Aorta (tissue), 5 donors: ENCODE data around the gene MAP3K4. TPM values are rescaled to one million over a fixed set of nuclear protein-coding genes. Genes with fewer than 3 reads are reported as not detected.
A peak's percentile ranks its signal among the peaks of the same experiment; 100 is the strongest.

ENCODE experiments used
- ATAC-seq: fragments of 200-7000 bp; cut with Tn5 transposase; one replicate; pipeline ENCODE4 v1.9.1; 2022; ENCODE audit warnings: moderate library complexity; ENCODE audit not compliant: low FRiP score
- DNase-seq, 2 donors: peaks; one replicate each; pipeline ENCODE4 v3.0.0-alpha.2; 2020
- H3K27ac ChIP-seq, 2 donors: one replicate each; pipeline ENCODE4 v1.5.1; 2013; ENCODE audit warnings: low read length in 2 of 2, mild to moderate bottlenecking in 2 of 2, moderate library complexity in 2 of 2, control low read depth in 1 of 2, inconsistent platforms in 1 of 2, low read depth in 1 of 2
- H3K27me3 ChIP-seq, 2 donors: one replicate each; pipeline ENCODE4 v1.6.1; 2013; ENCODE audit warnings: control low read depth in 1 of 2, low read length in 1 of 2, mild to moderate bottlenecking in 1 of 2, moderate library complexity in 1 of 2; ENCODE audit not compliant: insufficient read depth in 2 of 2, control insufficient read depth in 1 of 2
- H3K36me3 ChIP-seq, 2 donors: one replicate each; pipeline ENCODE4 v1.6.1; 2013; ENCODE audit warnings: control low read depth in 1 of 2, low read length in 1 of 2, mild to moderate bottlenecking in 1 of 2; ENCODE audit not compliant: insufficient read depth in 2 of 2, control insufficient read depth in 1 of 2
- H3K4me1 ChIP-seq, 2 donors: one replicate each; pipeline ENCODE4 v1.6.1; 2013; ENCODE audit warnings: low read length in 2 of 2, control low read depth in 1 of 2, mild to moderate bottlenecking in 1 of 2, moderate library complexity in 1 of 2; ENCODE audit not compliant: insufficient read depth in 2 of 2, control insufficient read depth in 1 of 2
- H3K4me3 ChIP-seq, 2 donors: one replicate each; pipeline ENCODE4 v1.5.1; 2013; ENCODE audit warnings: low read length in 2 of 2, control low read depth in 1 of 2, mild to moderate bottlenecking in 1 of 2
- H3K9me3 ChIP-seq: one replicate; pipeline ENCODE4 v1.6.1; 2013; ENCODE audit warnings: mild to moderate bottlenecking, low read length; ENCODE audit not compliant: control insufficient read depth
- WGBS, 2 donors: extraction: QIAGEN DNeasy Blood & Tissue Kit; methylation state at CpG; one replicate each; pipeline ENCODE4 v1.1.7; 2013; 5-methylcytosine and 5-hydroxymethylcytosine counted together
- intact Hi-C, 2 donors: fragments of 100-400 bp; cut with DNase I; formaldehyde crosslinking; loops; one replicate each; pipeline versions ENCODE4 v1.14.2 to v1.15.0; 2022
- long read RNA-seq, 2 donors: library from polyadenylated mRNA; unstranded; transcript quantifications; one replicate each; pipeline ENCODE4 v2.0.0, GENCODE V29; 2020 to 2021
- polyA plus RNA-seq, 2 donors: library from polyadenylated mRNA; stranded (reverse); fragments of 200-250 nt; gene quantifications; one replicate each; pipeline ENCODE4 v1.2.3, GENCODE V29; 2013
- total RNA-seq, 2 donors: library from RNA; stranded (reverse); fragmentation: NEBNext Ultra II Directional; extraction: Animal tissue kit (Norgen Biotek cat#: 25700); gene quantifications; one replicate each; pipeline ENCODE4 v1.2.1, GENCODE V29; 2021
- donor health status: healthy with polysubstance abuse.
- donor health status: Bipolar disorder and iron deficiency.
- donor health status: DM: no; HTN: no; CAD: no.
- donor health status: DM: no; HTN: no; CAD: no.
- donor health status: DM: yes; HTN: yes; CAD: no.

Gene MAP3K4, protein sequence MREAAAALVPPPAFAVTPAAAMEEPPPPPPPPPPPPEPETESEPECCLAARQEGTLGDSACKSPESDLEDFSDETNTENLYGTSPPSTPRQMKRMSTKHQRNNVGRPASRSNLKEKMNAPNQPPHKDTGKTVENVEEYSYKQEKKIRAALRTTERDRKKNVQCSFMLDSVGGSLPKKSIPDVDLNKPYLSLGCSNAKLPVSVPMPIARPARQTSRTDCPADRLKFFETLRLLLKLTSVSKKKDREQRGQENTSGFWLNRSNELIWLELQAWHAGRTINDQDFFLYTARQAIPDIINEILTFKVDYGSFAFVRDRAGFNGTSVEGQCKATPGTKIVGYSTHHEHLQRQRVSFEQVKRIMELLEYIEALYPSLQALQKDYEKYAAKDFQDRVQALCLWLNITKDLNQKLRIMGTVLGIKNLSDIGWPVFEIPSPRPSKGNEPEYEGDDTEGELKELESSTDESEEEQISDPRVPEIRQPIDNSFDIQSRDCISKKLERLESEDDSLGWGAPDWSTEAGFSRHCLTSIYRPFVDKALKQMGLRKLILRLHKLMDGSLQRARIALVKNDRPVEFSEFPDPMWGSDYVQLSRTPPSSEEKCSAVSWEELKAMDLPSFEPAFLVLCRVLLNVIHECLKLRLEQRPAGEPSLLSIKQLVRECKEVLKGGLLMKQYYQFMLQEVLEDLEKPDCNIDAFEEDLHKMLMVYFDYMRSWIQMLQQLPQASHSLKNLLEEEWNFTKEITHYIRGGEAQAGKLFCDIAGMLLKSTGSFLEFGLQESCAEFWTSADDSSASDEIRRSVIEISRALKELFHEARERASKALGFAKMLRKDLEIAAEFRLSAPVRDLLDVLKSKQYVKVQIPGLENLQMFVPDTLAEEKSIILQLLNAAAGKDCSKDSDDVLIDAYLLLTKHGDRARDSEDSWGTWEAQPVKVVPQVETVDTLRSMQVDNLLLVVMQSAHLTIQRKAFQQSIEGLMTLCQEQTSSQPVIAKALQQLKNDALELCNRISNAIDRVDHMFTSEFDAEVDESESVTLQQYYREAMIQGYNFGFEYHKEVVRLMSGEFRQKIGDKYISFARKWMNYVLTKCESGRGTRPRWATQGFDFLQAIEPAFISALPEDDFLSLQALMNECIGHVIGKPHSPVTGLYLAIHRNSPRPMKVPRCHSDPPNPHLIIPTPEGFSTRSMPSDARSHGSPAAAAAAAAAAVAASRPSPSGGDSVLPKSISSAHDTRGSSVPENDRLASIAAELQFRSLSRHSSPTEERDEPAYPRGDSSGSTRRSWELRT (N-terminal part only)
- total RNA-seq (10 to 100 TPM; 39.7 to 63.7 TPM), polyA plus RNA-seq (10 to 100 TPM in 1 of 2 donors, 1 to 10 TPM in 1; 5.3 to 26.0 TPM)
- long read RNA-seq, donor 1, partial matches to known transcripts, result 2 of 5 reads
- long read RNA-seq, donor 1, other reads (novel, unspliced or antisense), result 3 of 5 reads
- long read RNA-seq, donor 2, partial matches to known transcripts, result 6 of 12 reads
- long read RNA-seq, donor 2, other reads (novel, unspliced or antisense), result 6 of 12 reads

DNA sequence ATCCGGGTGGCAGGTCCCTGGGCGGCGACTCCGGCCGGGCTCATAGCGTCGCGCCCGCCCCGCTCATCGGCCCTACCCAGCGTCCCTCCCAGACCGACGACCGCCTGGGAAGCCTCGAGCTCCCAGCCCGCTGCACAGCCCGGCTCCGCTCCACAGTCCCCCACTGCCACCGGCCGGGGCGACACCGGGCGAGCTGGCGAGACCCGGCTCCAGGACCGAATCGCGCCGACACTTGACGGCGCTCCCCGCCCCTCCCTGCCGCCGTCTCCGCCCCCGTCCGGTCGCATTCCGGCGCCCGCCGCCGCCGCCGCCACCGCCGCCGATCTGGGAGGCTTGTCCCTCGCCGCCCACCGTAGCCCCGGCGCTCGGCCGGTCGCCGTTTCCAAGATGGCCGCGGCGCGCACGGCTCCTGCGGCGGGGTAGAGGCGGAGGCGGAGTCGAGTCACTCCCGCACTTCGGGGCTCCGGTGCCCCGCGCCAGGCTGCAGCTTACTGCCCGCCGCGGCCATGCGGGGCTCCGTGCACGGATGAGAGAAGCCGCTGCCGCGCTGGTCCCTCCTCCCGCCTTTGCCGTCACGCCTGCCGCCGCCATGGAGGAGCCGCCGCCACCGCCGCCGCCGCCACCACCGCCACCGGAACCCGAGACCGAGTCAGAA is at the start of gene MAP3K4:
TSS of gene MAP3K4 (plus strand) at position 364 of the 655 bp plus-strand sequence. CDS start at position 527, 163 bp downstream.
- no peaks in the 10 kb centered on the region for H3K36me3 ChIP-seq
- whole genome bisulfite sequencing, 2 donors, result 0% methylated on average over 51 to 97 of the region's 97 CpGs
- intact Hi-C loops, result loop anchor here (2.0 to 5.0 kb wide), 3 partner anchors 44 to 381 kb away; no protein-coding TSS in a partner anchor

DNA sequence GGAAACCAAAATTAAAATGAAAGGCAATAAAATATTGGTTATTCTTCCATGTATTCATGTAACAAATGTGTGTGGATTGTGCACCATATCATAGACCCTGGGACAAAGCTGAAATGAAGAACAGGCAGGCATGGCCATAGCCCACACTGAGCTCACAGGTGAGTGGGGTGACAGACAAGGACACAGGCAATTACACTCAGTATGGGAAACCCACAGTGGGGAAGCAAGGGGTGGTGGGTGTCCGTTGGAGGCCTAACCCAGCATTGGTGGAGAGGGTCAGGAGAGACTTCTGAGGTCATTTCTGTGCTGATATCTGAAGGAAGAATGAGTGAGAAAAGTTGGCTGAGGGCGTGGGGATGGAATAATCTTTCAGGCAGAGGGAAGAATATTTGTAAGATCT is 47.6 kb upstream of the MAP3K4 start:
- no peaks in the 10 kb centered on the region for H3K27me3 ChIP-seq
- H3K36me3 ChIP-seq, result no peaks in the 10 kb centered on the region
- intact Hi-C loops, result no loop called here
- no peak overlapping the region for H3K27ac ChIP-seq
- H3K9me3 ChIP-seq, result no peaks in the 10 kb centered on the region
- H3K4me3 ChIP-seq, result no peak overlapping the region
- ATAC-seq (no peak), DNase-seq (no peak)
- 80 to 87% methylated on average over 2 of the region's 2 CpGs for WGBS, 2 donors
- H3K4me1 ChIP-seq, result no peaks in the 10 kb centered on the region

More for the DNA sequence above, at the start of gene MAP3K4:
- H3K9me3 ChIP-seq, result no peaks in the 10 kb centered on the region
- no peaks in the 10 kb centered on the region for H3K27me3 ChIP-seq
- H3K27ac ChIP-seq, result peak within 1 kb of the TSS; percentile 44 to 56
- DNase-seq (peak; percentile 89 to 96), ATAC-seq (peak; percentile 96)
- H3K4me3 ChIP-seq, result peak within 1 kb of the TSS; percentile 50 to 88
- H3K4me1 ChIP-seq, result peaks cover 0 to 4% of the 10 kb centered on the region in 2 donors

DNA sequence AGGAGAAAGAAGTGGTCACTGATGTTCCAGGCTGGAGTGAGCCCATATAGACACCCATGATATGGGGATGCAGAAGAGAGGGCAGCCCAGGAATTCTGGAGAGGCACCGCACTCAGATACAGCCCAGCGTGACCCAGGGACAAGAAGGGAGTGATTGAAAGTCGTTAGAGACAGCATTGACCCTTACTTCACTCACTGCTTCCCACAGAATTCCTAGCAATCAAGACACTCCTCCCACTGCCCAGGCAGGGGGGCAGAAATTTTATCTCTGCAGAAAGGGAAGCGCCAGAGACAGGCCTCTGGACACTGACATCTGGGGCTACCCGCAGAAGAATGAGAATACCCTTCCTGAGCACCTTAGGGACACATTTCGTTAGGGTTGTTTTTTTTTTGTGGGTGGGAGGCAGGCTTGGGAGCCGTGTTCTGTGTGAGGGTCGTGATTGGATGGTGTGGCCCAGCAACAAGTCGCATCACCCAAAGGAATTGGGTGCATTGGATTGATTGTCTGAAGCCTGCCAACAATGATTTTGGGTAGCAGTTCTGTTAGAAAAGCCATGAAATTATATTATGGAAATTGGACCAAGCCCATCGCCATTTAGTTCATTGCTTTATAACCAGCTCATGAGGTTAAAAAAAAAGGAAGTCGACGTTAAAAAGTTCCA is 45.9 kb upstream of the MAP3K4 start:
- intact Hi-C loops, result loop anchor here in 1 of 2 donors (5.0 kb wide), 1 partner anchor 47 kb away; the partner anchor contains the start of gene MAP3K4

DNA sequence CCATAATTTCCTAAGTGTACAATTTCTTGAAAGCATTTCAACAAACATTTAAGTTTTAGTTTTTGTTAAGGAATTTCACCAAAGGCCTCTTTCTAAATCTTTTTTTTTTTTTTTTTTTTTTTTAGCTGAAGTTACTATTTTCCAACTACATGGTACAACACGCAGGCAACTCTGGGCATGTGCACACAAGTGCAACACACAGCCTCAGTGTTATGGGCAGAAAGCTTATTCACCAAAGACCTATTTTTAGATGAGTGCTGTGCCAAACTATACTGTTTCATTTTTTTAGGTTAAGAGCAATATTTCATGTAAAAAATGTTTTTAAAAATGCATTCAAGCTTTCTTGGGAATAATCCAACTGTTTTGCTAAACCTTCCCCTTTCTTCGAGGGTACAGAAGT is 42.0 kb upstream of the MAP3K4 start:
- ATAC-seq (no peak), DNase-seq (no peak)
- no peaks in the 10 kb centered on the region for H3K36me3 ChIP-seq
- no peaks in the 10 kb centered on the region for H3K9me3 ChIP-seq
- H3K4me3 ChIP-seq, result no peak overlapping the region
- peak overlapping the region in 1 of 2 donors; percentile 70 for H3K27ac ChIP-seq
- H3K27me3 ChIP-seq, result no peaks in the 10 kb centered on the region
- intact Hi-C loops, result loop anchor here in 1 of 2 donors (5.0 kb wide), 1 partner anchor 43 kb away; the partner anchor contains the start of gene MAP3K4
- H3K4me1 ChIP-seq, result no peaks in the 10 kb centered on the region
- 7 to 10% methylated on average over 2 of the region's 2 CpGs for WGBS, 2 donors

More for the DNA sequence above, 45.9 kb upstream of the MAP3K4 start:
- no peaks in the 10 kb centered on the region for H3K4me1 ChIP-seq
- no peaks in the 10 kb centered on the region for H3K9me3 ChIP-seq
- ATAC-seq (no peak), DNase-seq (no peak)
- no peak overlapping the region for H3K4me3 ChIP-seq
- 66 to 74% methylated on average over 12 of the region's 12 CpGs for WGBS, 2 donors
- H3K27ac ChIP-seq, result no peak overlapping the region
- no peaks in the 10 kb centered on the region for H3K27me3 ChIP-seq
- no peaks in the 10 kb centered on the region for H3K36me3 ChIP-seq

DNA sequence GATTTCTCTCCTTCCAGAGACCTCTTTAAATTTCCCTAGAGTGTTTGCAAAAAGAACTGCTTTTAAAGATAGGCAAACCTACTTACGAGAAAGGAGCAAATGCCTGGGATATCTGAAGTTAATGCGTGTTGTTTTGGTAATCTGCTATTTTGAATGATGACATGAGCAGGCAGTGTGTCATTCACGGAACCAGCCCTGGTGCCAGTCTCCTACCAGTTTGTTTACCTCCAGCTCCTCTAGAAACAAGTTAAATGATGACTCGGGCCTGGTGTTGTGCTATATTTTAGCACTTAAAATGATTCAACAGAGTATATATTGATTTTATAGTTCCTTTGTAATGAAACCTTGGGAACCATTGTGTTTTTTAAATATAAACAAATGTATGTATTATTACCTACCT is 41.1 kb upstream of the MAP3K4 start:
- DNase-seq (no peak), ATAC-seq (peak; percentile 36)
- Histone ChIP-seq H3K4me3 (no peak overlapping the region), H3K9me3 (no peaks in the 10 kb centered on the region), H3K27ac (peak overlapping the region in 1 of 2 donors; percentile 70), H3K4me1 (no peaks in the 10 kb centered on the region), H3K36me3 (no peaks in the 10 kb centered on the region), H3K27me3 (no peaks in the 10 kb centered on the region)
- intact Hi-C loops, result no loop called here
- 1 to 3% methylated on average over 4 of the region's 4 CpGs for WGBS, 2 donors

DNA sequence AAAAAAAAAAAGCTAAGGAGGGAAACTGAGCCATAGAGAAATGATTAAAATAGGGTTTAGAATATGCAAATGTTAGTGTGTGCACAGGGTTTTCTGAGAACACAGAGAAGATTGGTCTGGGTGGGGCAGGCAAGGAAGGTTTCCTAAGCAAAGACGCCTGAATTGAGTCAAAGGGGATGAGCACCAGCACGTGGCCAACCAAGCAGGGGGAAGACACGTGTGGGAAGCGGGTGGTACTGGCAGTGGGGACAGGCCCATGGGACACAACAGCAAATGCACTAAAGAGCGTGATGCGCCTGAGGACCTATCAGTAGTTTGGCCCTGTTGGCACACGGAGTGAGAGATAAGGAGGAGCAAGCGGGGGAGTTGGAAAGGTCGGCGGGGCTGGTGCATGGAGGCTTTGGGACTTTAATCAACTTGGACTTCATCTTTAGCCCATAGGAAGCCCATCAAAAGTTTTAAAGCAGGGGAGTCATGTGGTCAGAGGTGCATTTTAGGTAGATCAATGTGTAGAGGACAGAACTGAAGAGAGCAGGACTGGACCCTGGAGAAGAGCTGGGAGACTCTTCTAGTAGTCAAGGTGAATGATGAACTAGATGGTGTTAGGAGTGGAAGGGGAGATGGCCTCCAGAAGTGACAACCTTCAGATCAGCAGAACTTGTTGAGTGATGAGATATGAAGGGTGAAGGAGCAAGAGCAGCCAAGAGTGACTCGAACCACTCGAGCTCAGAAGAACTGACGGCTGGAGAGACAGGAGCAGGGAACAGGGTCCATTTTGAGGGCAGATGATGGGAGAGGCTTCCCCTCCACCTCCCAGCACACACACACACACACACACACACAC is 40.2 kb upstream of the MAP3K4 start:
- 92 to 94% methylated on average over 13 of the region's 13 CpGs for WGBS, 2 donors
- H3K27me3 ChIP-seq, result no peaks in the 10 kb centered on the region
- intact Hi-C loops, result no loop called here
- H3K9me3 ChIP-seq, result no peaks in the 10 kb centered on the region
- DNase-seq (no peak), ATAC-seq (no peak)
- no peak overlapping the region for H3K27ac ChIP-seq
- H3K4me3 ChIP-seq, result no peak overlapping the region
- H3K4me1 ChIP-seq, result no peaks in the 10 kb centered on the region
- H3K36me3 ChIP-seq, result no peaks in the 10 kb centered on the region
